ENCODE measurements around the gene ZNF407.

Gene ZNF407

GRCh38 chr18:74550886-74551285 lies 46.8 kb upstream of the ZNF407 start:
- TF ChIP-seq SNAI2 (CRISPR knock-in tag; IDR thresholded peaks at IDR 0.05) (no peak), ZFP30 (CRISPR knock-in tag; IDR thresholded peaks at IDR 0.05) (no peak), ZC3H10 (CRISPR knock-in tag; IDR thresholded peaks at IDR 0.05) (no peak), POU6F1 (CRISPR knock-in tag; IDR thresholded peaks at IDR 0.05; ENCODE audit: borderline replicate concordance, low read depth) (no peak), CREB5 (CRISPR knock-in tag; IDR thresholded peaks at IDR 0.05; ENCODE audit: low read depth) (no peak), BACH2 (CRISPR knock-in tag; IDR thresholded peaks at IDR 0.05; ENCODE audit: borderline replicate concordance) (no peak), TCF4 (CRISPR knock-in tag; IDR thresholded peaks at IDR 0.05; ENCODE audit: borderline replicate concordance) (no peak)
- ATAC-seq, result no peak

- no peak for TF ChIP-seq ZC3H10 (CRISPR knock-in tag; IDR thresholded peaks at IDR 0.05)
- TF ChIP-seq CSRNP3 (CRISPR knock-in tag; IDR thresholded peaks at IDR 0.05), result no peak
- TF ChIP-seq OSR1 (CRISPR knock-in tag; IDR thresholded peaks at IDR 0.05), result no peak
- no peak for ATAC-seq
Observed at GRCh38 chr18:74551452-74551851, 46.2 kb upstream of the ZNF407 start.

GRCh38 chr18:74551936-74552555 lies 45.6 kb upstream of the ZNF407 start:
- peak; percentile 100 for ATAC-seq
- TF ChIP-seq ZFP3 (CRISPR knock-in tag; IDR thresholded peaks at IDR 0.05) (no peak), CSDC2 (CRISPR knock-in tag; IDR thresholded peaks at IDR 0.05) (no peak), PPARA (CRISPR knock-in tag; IDR thresholded peaks at IDR 0.05; ENCODE audit: borderline replicate concordance) (no peak), TOX (CRISPR knock-in tag; IDR thresholded peaks at IDR 0.05; ENCODE audit: borderline replicate concordance) (no peak), TSHZ2 (CRISPR knock-in tag; IDR thresholded peaks at IDR 0.05) (no peak), POU6F1 (CRISPR knock-in tag; IDR thresholded peaks at IDR 0.05; ENCODE audit: borderline replicate concordance, low read depth) (no peak), ARNTL (CRISPR knock-in tag; IDR thresholded peaks at IDR 0.05; ENCODE audit: borderline replicate concordance, low read depth) (no peak), TCF4 (CRISPR knock-in tag; IDR thresholded peaks at IDR 0.05; ENCODE audit: borderline replicate concordance) (no peak), RARB (CRISPR knock-in tag; IDR thresholded peaks at IDR 0.05) (no peak), SNAI2 (CRISPR knock-in tag; IDR thresholded peaks at IDR 0.05) (no peak), GLIS3 (CRISPR knock-in tag; IDR thresholded peaks at IDR 0.05) (no peak), CREB5 (CRISPR knock-in tag; IDR thresholded peaks at IDR 0.05; ENCODE audit: low read depth) (no peak), ZFP30 (CRISPR knock-in tag; IDR thresholded peaks at IDR 0.05) (no peak), OSR1 (CRISPR knock-in tag; IDR thresholded peaks at IDR 0.05) (no peak)
